ENCODE results near the gene WDR46. TPM values are rescaled to one million over a fixed set of nuclear protein-coding genes. Genes with fewer than 3 reads are reported as not detected.

The WDR46 gene
- total RNA-seq, 2 experiments from 2014 or later, result 50.0 to 58.0 TPM

- no peak for DNase-seq
- POLR2A ChIA-PET, result no interaction called here
- Mint-ChIP-seq H3K27me3 (no peaks in the 10 kb centered on the region), H3K9me3 (no peaks in the 10 kb centered on the region), H3K4me1 (peaks cover 28% of the 10 kb centered on the region), H3K36me3 (peaks cover 22% of the 10 kb centered on the region), H3K4me3 (no peak overlapping the region), H3K27ac (peak overlapping the region; percentile 38)
- no peak for ATAC-seq (ENCODE audit: low read depth)
Measured at GRCh38 chr6:33305052-33305451, 16.0 kb upstream of the WDR46 start.

DNA sequence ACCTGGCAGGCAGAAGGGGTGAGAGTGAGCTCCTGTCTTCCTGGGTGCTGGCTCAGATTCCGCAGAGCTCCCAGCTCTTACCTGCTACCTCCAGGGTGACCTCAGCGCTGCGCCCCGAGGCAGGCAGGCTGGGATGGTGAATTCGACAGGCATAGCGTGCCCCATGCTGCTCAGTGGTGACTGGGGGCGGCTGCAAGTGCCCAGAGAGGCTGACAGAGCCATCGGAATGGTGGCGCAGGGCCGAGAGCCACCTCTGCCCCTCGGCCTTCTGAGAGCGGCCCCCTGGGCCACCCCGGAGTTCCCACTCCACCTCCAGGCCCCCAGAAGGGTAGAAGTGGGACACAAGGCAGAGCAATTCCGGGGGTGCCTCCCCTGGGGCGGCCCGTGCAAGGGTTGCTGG is 15.2 kb upstream of the WDR46 start:
- Mint-ChIP-seq H3K27me3 (no peaks in the 10 kb centered on the region), H3K9me3 (no peaks in the 10 kb centered on the region), H3K27ac (no peak overlapping the region), H3K36me3 (peaks cover 27% of the 10 kb centered on the region), H3K4me3 (no peak overlapping the region), H3K4me1 (peaks cover 33% of the 10 kb centered on the region)
- POLR2A ChIA-PET, result interaction anchor here (1.3 kb wide), 1 partner anchor 27 kb away, joined by 3 read pairs; the partner anchor contains the start of gene B3GALT4
- ATAC-seq (ENCODE audit: low read depth) (no peak), DNase-seq (no peak)

GRCh38 chr6:33301877-33302276 is 12.8 kb upstream of the WDR46 start:
- POLR2A ChIA-PET, result interaction anchor here (0.6 to 5.8 kb wide), 8 partner anchors 9 to 79 kb away, joined by 4 to 44 read pairs (median 8); partner anchors contain the start of genes B3GALT4, PFDN6, RPS18 and TAPBP
- Mint-ChIP-seq H3K27me3 (no peaks in the 10 kb centered on the region), H3K4me3 (no peak overlapping the region), H3K27ac (no peak overlapping the region), H3K36me3 (peaks cover 26% of the 10 kb centered on the region), H3K9me3 (no peaks in the 10 kb centered on the region), H3K4me1 (peaks cover 32% of the 10 kb centered on the region)
- DNase-seq (no peak), ATAC-seq (ENCODE audit: low read depth) (no peak)

DNA sequence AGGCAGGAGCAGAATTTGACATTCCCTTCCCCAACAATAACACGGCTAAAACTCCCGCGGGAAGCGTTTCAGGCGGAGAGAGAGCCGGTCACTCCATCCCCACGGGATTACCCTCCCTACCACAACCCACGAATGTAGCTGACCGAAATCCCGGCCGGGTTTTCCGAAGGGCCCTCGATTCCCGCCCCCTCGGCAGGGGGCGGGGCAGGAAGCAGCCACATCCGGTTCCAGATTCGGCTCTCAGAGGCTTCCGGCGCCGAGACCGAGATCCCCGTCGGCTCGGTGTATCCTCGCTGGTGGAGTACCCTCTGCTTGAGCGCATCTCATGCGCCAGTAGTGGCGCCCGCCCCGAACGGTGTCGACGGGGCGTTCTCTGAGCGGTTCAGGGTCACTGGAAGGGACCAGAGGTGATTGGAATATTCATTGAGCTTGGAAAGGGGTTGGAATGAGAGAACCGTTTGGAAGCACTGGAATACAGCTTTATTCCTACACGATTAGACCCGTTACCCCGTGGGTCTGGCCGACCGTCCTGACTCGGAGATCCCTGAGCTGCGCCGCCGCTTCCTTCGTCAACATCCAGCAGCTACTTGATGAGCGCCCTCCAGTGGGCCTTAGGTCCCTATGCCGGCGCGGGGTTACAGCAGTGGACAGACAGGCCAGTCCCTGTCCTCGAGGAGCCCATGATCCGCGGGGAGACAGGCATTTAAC is 10.4 kb upstream of the WDR46 start:
- POLR2A ChIA-PET, result interaction anchor here (0.7 to 5.8 kb wide), 23 partner anchors 8 to 1109 kb away, joined by 3 to 69 read pairs (median 5); partner anchors contain the start of genes B3GALT4, PBX2, PFDN6 and PHF1
- peak overlapping the region; percentile 99 for H3K4me3 Mint-ChIP-seq
- H3K36me3 Mint-ChIP-seq, result peaks cover 26% of the 10 kb centered on the region
- H3K27ac Mint-ChIP-seq, result peak overlapping the region; percentile 99
- ATAC-seq (ENCODE audit: low read depth) (peak; percentile 85), DNase-seq (peak; percentile 94)
- no peaks in the 10 kb centered on the region for H3K9me3 Mint-ChIP-seq
- peaks cover 20% of the 10 kb centered on the region for H3K4me1 Mint-ChIP-seq
- H3K27me3 Mint-ChIP-seq, result no peaks in the 10 kb centered on the region

DNA sequence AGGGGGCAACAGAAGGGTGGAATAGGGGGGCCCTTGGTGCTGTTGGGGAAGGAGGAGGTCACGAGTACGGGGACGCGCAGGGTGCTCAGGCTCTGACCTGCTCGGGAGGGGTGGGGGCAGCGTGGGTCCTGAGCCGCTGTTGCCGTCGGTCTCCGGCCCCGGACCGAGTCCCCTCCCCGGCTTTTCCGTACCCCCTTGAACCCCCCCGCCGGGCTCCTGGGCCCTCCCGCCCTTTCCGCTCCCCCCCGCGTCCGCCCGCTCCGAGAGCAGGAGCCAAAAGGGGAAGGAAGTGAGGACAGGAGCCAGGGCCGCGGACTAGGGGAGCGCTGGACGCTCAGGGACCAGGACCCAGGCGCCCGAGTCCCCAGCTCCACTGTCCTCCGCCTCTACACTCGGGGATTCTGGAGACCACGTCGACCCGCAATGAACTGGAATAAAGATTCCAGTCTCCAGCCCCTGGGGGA is 9.8 kb upstream of the WDR46 start, which contains the start of gene RGL2:
Gene RGL2, minus strand, starts transcription at position 170 of the 464 bp plus-strand sequence. CDS start 332 bp downstream, outside the sequence.
- H3K4me3 Mint-ChIP-seq, result peak within 1 kb of the TSS; percentile 99
- ATAC-seq (ENCODE audit: low read depth) (peak; percentile 48), DNase-seq (peak; percentile 77)
- H3K27ac Mint-ChIP-seq, result peak within 1 kb of the TSS; percentile 99
- H3K4me1 Mint-ChIP-seq, result peaks cover 19% of the 10 kb centered on the region
- peaks cover 24% of the 10 kb centered on the region for H3K36me3 Mint-ChIP-seq
- H3K27me3 Mint-ChIP-seq, result no peaks in the 10 kb centered on the region
- POLR2A ChIA-PET, result interaction anchor here (0.9 to 5.8 kb wide), 18 partner anchors 9 to 1109 kb away, joined by 3 to 69 read pairs (median 6); partner anchors contain the start of genes B3GALT4, PBX2, PFDN6 and PHF1
- no peaks in the 10 kb centered on the region for H3K9me3 Mint-ChIP-seq

GRCh38 chr6:33297956-33298772 is 9.1 kb upstream of the WDR46 start:
- peak overlapping the region; percentile 99 for H3K4me3 Mint-ChIP-seq

GRCh38 chr6:33297406-33297955 is 8.4 kb upstream of the WDR46 start:
- peak overlapping the region; percentile 54 for H3K27ac Mint-ChIP-seq
- H3K27me3 Mint-ChIP-seq, result no peaks in the 10 kb centered on the region
- ATAC-seq (ENCODE audit: low read depth) (no peak), DNase-seq (no peak)
- H3K9me3 Mint-ChIP-seq, result no peaks in the 10 kb centered on the region
- POLR2A ChIA-PET, result interaction anchor here (0.6 to 5.8 kb wide), 9 partner anchors 9 to 128 kb away, joined by 3 to 69 read pairs (median 15); partner anchors contain the start of genes B3GALT4, PFDN6, RPS18 and TAPBP
- peak overlapping the region; percentile 65 for H3K4me3 Mint-ChIP-seq
- H3K4me1 Mint-ChIP-seq, result peaks cover 16% of the 10 kb centered on the region
- peaks cover 23% of the 10 kb centered on the region for H3K36me3 Mint-ChIP-seq

More at GRCh38 chr6:33297956-33298772, 9.1 kb upstream of the WDR46 start:
- Mint-ChIP-seq H3K27me3 (no peaks in the 10 kb centered on the region), H3K36me3 (peaks cover 22% of the 10 kb centered on the region), H3K9me3 (no peaks in the 10 kb centered on the region), H3K4me1 (peaks cover 16% of the 10 kb centered on the region), H3K27ac (peak overlapping the region; percentile 99)
- ATAC-seq (ENCODE audit: low read depth), result peak; percentile 22
- POLR2A ChIA-PET, result interaction anchor here (0.6 to 5.8 kb wide), 16 partner anchors 9 to 1108 kb away, joined by 3 to 69 read pairs (median 6); partner anchors contain the start of genes B3GALT4, PBX2, PFDN6 and RPS18
- peak; percentile 63 for DNase-seq

- peak overlapping the region; percentile 61 for H3K27ac Mint-ChIP-seq
- POLR2A ChIA-PET, result interaction anchor here (1.0 to 5.8 kb wide), 7 partner anchors 8 to 129 kb away, joined by 3 to 69 read pairs (median 23); partner anchors contain the start of genes B3GALT4, PFDN6, RPS18 and TAPBP
- no peak for ATAC-seq (ENCODE audit: low read depth)
- DNase-seq, result no peak
- no peaks in the 10 kb centered on the region for H3K9me3 Mint-ChIP-seq
- peak overlapping the region; percentile 65 for H3K4me3 Mint-ChIP-seq
- H3K4me1 Mint-ChIP-seq, result peaks cover 16% of the 10 kb centered on the region
- H3K36me3 Mint-ChIP-seq, result peaks cover 25% of the 10 kb centered on the region
- H3K27me3 Mint-ChIP-seq, result no peaks in the 10 kb centered on the region
Measured at GRCh38 chr6:33296797-33297405, 7.9 kb upstream of the WDR46 start.

DNA sequence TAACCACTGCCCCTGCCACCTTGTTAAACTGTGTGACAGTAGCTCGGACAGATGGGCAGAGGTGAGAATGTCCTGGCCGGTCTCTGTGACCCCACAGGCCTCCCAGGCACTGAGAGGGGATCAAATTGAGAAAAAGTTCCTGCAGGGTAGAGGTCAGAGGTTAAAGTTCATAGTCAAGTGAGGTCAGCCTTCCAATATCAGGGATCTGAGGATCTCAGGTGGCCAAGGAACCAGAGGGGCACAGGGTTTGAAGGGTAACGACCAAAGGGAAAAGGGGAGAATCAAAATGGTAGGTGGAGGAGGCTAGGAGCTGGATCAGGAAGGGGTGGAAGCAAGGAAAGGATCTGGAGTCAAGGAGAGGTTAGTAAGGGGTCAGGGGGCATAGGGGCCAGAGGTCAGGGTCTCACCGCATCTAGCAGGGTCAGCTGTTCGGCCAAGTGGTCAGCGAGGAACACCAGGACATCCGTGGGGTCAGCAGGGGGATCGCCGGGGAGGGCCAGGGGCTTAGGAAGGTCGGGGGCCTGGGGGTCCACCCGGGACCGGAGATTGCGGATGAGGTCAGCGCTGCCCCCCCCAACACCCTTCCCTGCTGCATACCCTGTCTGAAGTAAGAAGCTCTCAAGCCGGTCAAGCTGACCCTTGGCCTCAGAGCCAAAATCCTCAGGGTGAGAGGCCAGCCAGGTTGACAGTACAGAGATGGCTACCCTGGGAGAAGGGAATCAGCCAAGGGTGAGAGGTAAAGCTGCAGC is 6.8 kb upstream of the WDR46 start:
- no peak overlapping the region for H3K27ac Mint-ChIP-seq
- H3K9me3 Mint-ChIP-seq, result no peaks in the 10 kb centered on the region
- H3K27me3 Mint-ChIP-seq, result no peaks in the 10 kb centered on the region
- ATAC-seq (ENCODE audit: low read depth), result no peak
- peaks cover 19% of the 10 kb centered on the region for H3K4me1 Mint-ChIP-seq
- H3K4me3 Mint-ChIP-seq, result no peak overlapping the region
- peaks cover 27% of the 10 kb centered on the region for H3K36me3 Mint-ChIP-seq
- DNase-seq, result no peak
- POLR2A ChIA-PET, result interaction anchor here (0.5 to 4.1 kb wide), 3 partner anchors 17 to 215 kb away, joined by 3 to 35 read pairs (median 3); partner anchors contain the start of genes RPS18 and VPS52

- H3K4me1 Mint-ChIP-seq, result peaks cover 22% of the 10 kb centered on the region
- H3K27ac Mint-ChIP-seq, result no peak overlapping the region
- H3K27me3 Mint-ChIP-seq, result no peaks in the 10 kb centered on the region
- POLR2A ChIA-PET, result no interaction called here
- no peaks in the 10 kb centered on the region for H3K9me3 Mint-ChIP-seq
- DNase-seq, result no peak
- H3K36me3 Mint-ChIP-seq, result peaks cover 21% of the 10 kb centered on the region
- no peak overlapping the region for H3K4me3 Mint-ChIP-seq
- ATAC-seq (ENCODE audit: low read depth), result no peak
Measured at GRCh38 chr6:33294086-33294823, 5.2 kb upstream of the WDR46 start.

DNA sequence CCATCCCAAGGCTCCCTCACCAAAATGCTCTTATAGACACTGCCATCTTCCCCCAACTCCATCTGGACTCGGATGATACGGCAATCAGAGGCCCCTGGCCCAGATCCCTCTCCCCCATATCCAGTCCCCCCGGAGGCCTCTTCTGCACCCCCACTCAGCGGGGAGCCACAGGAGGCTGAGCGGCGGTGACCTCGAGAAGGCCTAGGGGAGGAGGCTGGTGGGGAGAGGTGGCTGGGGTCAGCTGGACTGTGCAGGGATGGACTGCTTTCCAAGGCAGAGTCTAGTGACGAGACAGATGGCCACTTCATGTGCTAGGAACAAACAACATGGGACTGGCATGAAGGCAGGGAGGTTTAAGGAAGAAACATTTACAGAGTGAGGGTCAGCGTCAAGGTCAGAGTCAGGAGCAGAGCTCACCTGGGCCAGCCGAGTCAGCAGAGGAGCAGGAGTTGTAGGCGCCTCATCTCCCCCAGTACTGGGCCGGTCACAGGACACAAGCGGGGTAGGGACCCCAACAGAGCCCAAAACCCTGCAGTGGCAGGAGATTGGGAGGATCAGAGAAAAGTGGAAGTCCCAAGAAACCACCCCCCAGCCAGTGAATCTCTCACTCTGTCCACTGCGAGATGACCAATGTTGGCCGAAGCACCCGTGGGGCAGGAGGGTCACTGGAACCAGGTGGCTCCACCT is 4.1 kb upstream of the WDR46 start:
- DNase-seq (no peak), ATAC-seq (ENCODE audit: low read depth) (no peak)
- H3K4me3 Mint-ChIP-seq, result no peak overlapping the region
- no peaks in the 10 kb centered on the region for H3K27me3 Mint-ChIP-seq
- H3K9me3 Mint-ChIP-seq, result no peaks in the 10 kb centered on the region
- peaks cover 23% of the 10 kb centered on the region for H3K4me1 Mint-ChIP-seq
- peaks cover 22% of the 10 kb centered on the region for H3K36me3 Mint-ChIP-seq
- POLR2A ChIA-PET, result interaction anchor here (2.0 to 7.3 kb wide), 2 partner anchors 15 to 21 kb away, joined by 6 to 107 read pairs; partner anchors contain the start of genes B3GALT4, RPS18 and VPS52
- H3K27ac Mint-ChIP-seq, result peak overlapping the region; percentile 13

Data from activated naive CD8-positive, alpha-beta T cell treated with anti-CD3 and anti-CD28 coated beads, Interleukin-2, amount 10 ng/mL, durations not matched to agents 7 days and 5 days (primary cell).